NCI-H82 treated with DMSO at 0.1 percent for 48 hours (cell line): Measurements from ENCODE around the gene ZNF331.
"Not testable (repeated sequence)": the region's sequence is repeated elsewhere in the genome, so short reads cannot be mapped to it uniquely, and the experiment has no call there.

ENCODE experiments used
- DNase-seq: peaks from one replicate; lab custom pipeline; 2025; ENCODE audit not compliant: unreplicated experiment; lab: John Stamatoyannopoulos, UW

ZNF331 gene

DNA sequence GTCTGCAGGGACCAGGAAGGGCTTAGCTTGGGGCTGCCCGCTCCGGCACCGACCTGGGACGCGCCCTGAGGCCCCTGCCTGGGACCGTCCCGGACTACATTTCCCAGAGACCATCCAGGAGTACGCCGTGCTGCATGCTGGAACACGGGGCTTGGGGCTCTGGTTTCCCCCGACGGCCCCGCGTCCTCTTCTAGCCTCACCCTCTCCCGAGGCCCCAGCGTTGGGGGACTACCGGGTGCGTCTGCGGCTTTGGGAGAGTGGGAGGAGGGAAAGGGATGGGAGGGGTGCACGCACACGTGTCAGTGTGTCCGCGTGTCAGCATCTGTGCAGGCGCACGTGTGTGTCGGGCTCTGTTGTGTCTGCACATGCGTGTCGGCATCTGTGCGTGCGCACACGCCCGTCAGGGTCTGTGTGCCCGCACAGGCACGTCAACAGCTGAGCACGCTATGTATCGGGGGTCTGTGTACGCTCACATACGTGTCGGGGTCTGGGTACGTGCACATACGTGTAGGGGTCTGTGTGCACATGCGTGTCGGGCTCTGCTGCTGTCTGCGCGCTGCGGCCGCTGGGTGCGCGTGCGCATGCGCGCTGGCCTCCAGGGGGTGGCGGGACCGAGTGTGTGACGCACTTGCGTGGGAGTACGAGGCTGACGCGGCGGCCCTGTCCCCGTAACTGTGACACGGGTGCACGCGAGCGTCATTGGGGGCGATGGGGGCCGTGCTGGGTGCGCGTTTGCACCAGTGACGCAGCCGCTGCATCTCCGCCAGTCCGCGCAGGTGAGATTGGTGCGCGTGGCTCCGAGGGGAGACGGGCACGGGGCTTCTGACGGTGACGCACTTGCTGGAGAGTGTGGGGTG, at the start of gene ZNF331:
Gene ZNF331, plus strand, starts transcription at position 625 of the 857 bp plus-strand sequence. CDS start 31,232 bp downstream, outside the sequence.
- DNase-seq, result peak; percentile 37

DNA sequence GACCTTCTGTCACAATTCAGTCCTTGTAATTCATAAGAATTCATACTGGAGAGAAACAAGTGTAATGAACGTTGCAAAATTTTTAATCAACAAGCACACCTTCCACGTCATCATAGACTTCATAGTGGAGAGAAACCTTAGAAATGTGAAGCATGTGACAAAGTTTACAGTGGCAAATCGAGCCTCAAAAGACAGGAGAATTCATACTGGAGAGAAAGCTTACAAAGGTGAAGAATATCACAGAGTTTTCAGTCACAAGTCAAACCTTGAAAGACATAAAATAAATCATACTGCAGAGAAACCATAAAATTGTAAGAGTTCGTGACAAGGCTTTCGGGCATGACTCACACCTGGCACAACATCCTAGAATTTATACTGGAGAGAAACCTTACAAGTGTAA, 45.8 kb upstream of the ZNF331 start:
- no peak for DNase-seq

DNA sequence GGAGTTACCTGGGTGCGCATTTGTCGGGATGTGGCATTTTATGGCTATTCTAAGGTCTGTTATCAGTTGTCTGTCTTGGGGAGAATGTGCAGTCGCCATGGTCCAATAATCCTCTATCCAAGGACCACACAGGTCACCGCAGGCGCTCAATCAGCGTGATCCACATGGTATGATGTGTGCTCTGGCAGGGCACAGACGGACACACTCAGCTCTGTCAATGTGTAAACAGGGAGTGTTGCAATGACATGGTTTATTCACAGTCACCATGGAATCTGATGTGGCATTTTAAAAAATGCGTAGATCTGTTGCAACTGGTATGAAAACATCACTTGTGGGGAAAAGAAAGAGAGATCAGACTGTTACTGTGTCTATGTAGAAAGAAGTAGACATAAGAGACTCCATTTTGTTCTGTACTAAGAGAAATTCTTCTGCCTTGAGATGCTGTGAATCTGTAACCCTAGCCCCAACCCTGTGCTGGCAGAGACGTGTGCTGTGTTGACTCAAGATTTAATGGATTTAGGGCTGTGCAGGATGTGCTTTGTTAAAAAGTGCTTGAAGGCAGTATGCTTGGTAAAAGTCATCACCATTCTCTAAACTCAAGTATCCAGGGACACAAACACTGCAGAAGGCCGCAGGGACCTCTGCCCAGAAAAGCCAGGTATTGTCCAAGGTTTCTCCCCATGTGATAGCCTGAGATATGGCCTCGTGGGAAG, 40.5 kb upstream of the ZNF331 start:
- not testable (repeated sequence) for DNase-seq

DNA sequence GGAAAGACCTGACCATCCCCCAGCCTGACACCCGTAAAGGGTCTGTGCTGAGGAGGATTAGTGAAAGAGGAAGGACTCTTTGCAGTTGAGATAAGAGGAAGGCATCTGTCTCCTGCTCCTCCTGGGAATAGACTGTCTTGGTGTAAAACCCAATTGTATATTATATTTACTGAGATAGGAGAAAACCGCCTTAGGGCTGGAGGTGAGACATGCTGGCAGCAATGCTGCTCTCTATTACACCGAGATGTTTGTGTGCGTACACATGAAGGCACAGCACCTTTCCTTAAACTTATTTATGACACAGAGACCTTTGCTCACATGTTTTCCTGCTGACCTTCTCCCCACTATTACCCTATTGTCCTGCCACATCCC, 39.9 kb upstream of the ZNF331 start:
- not testable (repeated sequence) for DNase-seq

DNA sequence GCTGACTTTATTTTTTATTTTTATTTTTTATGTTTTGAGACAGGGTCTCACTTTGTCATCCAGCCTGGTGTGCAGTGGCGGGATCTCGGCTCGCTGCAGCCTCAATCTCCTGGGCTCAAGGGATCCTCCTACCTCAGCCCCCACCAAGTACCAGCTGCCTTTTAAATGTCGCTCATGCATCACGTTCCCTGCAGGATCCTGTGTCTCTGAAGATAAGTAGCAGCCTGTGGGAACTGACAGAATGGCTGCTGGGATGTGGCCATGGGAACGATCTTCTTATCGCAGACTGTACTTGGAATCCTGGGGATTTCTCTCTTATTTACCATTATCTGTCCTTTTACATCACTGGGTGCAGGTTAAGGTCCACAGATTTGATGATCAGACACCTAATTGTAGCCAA, 34.8 kb upstream of the ZNF331 start:
- DNase-seq, result not testable (repeated sequence)

DNA sequence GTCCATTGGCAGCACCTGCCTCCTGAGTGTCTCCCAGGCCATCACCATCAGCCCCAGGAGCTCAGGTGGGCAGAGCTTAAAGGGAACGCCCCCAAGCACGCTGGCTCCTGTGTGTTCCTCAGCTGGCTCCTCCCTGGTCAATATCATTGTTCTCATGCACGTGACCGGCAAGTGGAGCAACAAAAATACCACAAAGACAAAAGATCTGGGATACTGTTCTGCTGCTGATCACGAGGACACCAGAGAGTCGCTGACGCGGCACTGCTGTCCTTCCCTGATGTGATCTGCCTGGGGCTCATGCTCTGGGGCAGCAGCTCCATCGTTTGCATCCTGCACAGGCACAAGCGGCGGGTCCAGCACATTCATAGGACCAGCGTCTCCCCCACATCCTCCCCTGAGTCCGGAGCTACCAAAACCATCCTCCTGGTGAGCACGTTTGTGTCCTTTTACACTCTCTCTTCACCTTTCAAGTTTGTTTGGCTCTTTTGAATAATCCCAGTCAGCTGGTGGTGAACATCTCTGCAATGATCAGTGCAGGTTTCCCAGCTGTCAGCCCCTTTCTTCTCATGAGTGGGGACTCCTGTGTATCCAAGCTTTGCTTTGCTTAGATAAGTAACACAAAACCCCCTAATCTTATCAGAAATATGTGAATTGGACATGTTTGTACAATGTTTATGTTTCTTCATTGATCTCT, 34.1 kb upstream of the ZNF331 start:
- DNase-seq, result not testable (repeated sequence)

DNA sequence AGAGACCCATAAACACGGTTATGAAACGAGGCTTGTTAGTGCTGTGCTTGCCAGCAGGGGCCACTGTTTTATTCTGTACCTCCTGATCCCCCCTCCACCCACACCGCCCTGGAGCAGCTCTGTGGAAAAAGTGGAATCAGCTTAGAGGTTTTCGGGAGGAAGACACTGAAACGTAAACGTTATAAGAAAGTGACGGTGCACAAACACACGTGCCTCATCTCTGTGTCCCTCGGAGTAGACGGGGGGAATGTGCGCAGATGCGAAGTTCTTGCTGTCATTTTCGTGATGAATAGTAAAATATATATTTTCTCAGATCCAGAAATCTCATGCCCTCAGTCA, 33.6 kb upstream of the ZNF331 start:
- not testable (repeated sequence) for DNase-seq

DNA sequence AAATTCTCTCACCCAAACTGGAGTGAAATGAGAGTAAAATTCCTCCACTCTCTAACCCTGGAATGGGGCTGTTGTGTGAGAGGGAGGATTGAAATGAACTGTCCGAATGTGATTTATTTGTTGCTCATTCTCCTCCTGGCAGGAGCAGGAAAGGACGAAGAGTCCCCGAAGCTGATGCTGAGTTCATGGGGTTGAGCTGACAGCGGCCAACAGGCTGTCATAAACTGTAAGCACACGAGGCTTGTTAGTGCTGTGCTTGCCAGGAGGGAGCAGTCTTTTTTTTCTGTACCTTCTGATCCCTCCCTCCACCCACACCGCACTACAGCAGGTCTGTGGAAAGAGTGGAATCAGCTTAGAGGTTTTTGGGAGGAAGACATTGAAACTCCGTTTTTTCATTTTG, 33.1 kb upstream of the ZNF331 start:
- no peak for DNase-seq

DNA sequence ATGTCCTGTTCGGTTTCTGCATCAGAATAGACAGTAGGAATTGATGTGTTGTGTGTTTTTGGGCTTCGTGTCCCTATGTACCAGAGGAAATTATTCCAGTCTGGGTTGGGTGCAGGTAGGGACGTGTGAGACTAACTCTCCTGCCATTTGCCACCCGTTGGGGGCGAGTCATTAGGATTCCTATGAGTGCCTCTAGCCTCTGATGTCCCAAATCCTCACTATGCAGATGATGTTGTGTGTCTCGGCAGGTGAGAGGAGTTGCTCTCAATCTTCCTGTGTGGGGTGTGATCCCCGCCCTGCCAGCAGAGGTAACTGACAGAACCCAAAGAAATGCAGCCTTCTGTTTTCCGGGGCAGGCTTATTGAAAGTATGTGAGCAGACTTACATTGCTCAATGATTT, 31.2 kb upstream of the ZNF331 start:
- no peak for DNase-seq

DNA sequence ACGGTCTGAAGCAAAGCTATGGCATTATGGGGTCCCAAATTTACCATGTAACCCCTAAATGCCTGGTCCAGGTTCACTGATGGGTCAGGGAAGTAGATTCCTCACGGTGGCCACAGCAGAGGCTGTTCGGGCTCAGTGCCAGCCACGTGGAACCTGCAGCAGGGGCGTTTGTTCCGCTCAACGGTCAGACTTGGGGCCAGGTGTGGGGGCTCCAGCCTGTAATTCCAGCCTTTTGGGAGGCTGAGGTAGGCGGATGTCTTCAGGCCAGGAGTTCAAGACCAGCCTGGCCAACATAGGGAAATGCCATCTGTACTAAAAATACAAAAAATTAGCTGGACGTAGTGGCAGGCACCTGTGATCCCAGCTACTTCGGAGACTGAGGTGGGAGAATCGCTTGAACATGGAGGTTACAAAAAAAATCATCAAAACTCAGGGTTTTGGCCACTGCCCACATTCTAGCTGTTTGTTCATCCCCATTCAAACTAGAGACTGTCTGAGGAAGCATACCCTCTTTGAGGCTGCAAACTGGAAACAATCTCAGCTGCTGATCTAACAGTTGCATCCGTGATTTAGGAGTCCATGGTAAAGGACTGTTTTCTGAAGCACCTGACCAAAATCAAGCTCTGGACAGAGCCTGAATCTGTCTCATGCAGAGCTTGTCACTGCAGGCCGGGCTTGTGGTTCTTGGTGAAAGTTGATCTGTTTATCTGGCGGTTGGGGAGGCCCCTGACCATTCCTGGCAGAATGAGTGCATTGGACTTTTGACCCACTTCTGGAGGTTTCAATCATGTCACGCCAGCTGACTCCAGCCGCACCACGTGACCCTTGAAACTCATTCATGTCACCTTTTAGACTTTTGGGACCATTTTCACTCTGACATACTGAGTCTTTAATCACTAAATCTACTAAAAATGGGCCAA, 30.2 kb upstream of the ZNF331 start:
- DNase-seq, result no peak

DNA sequence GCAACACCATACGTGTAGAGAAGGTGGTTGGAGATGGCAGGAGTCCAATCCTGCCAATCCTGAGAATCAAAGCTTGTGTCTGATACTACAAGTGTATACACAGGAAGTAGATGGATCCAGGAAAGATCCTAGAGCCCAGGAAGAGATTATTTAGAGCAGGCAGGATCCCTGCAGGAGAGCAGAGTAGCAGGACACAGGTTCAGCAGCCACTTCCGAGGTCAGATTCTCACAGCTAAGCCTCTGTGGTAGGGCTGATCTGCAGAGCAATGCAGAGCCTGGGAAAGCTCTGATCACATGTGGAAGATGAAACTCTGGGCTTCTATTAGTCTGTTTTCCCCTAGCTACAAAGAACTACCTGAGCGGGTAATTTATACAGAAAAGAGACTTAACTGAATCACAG, 28.5 kb upstream of the ZNF331 start:
- DNase-seq, result no peak

DNA sequence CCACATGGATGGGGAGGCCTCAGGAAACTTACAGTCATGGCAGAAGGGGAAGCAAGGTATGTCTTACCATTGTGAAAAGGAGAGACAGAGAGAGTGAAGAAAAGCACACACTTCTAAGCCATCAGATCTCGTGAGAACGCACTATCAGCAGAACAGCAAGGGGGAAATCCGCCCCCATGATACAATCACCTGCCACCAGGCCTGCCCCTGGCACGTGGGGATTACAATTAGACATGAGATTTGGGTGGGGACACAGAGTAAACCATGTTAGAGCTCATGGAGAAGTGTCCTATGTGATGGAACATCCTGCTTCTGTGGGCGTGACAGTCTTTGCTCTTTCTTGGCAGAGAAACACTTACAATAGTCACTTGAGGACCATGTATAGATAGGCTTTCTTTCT, 28.1 kb upstream of the ZNF331 start:
- DNase-seq, result no peak

DNA sequence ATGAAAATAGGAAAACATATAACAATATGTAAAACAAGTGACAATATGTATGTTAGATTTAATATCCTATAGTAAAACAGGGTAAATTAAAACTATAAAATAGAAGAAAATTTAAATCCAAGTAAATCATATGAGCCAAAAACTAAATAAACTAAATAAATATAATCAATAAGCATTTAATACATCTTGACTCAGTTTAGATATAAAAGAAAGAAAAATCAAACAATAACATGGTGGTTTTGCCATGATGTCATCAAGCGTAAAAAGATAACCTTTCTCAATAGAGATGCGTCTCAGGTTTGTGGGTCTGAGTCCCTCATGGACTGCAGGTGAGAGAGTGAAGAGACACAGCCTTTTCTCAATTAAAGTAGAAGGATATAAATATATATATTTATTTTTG, 26.6 kb upstream of the ZNF331 start:
- no peak for DNase-seq

DNA sequence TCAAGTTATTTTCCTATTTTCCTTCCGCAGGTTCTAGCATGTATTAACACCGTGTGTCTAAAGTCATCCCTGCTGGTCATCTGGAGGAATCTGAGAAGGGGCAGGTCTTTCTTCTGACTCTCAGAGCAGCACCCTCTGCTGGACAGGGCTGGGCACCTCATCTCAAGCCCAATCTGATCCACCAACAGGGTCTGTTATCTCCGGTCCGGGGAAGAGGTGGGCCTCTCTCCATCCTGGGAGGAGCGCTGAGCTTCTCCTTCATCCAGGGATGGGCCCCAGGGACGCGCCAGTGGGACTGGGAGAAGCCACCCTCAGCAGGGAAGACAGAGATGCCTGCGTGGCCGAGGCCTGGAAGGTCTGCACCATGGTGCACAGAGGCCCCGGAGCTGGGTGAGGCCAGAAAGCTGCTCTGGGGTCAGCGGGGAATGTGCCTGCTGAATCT, 26.0 kb upstream of the ZNF331 start:
- peak; percentile 6 for DNase-seq

DNA sequence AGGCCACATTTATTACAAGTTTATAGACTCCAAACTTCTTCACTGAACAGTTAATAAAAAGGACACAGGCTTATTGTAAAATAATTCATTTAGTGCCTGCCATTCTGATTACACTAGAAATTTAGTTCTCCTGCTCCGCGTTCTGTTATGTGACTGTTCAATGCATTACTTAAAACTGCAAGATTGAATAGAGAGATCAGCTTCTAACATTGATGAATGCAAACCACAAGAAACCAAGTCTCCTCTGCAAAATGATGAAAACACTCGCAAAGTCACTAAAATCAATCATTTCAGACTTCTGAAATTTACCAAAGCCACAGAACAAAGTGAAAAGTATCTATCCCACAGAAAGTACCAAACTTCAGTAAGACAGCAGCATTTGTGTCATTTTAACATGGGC, 22.9 kb upstream of the ZNF331 start:
- not testable (repeated sequence) for DNase-seq

DNA sequence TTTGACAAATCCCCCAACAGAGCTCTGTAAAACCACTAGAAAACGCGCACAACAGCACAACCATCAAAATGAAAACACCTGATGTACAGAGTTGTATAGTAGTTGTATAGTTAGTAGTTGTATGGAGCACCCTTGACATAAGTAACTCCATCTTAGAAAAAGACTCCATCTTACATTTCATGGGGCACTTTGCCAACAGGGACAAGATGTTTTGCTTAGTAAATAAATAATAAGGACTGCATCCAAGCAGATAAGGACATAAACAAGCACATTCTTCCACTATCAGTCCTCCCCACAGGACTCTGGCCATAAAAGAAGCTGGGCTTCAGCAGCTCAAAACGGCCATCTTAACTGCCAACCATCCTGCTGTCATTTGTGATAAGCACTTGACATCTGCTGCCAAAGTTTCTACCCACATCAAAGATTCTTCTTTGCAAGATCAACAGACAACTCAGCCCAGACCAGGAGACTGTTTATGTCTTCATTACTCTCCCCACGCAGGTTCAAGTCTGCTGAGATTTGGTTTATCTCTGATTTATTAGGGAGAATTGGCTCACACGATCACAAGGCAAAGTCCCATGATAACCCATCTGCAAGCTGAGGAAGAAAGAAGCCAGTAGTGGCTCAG, 20.7 kb upstream of the ZNF331 start:
- no peak for DNase-seq

DNA sequence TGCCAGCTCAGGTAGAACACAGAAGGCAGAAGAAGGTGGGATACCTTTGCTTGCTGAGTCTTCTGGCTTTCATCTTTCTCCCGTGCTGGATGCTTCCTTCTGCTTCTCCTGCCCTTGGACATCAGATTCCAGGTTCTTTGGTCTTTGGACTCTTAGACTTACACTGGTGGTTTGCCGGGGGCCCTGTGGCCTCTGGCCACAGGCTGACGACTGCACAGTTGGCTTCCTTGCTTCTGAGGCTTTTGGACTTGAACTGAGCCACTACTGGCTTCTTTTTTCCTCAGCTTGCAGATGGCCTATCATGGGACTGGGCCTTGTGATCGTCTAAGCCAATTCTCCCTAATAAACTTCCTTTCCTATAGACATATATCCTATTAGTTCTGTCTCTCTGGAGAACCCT, 19.8 kb upstream of the ZNF331 start:
- DNase-seq, result no peak

DNA sequence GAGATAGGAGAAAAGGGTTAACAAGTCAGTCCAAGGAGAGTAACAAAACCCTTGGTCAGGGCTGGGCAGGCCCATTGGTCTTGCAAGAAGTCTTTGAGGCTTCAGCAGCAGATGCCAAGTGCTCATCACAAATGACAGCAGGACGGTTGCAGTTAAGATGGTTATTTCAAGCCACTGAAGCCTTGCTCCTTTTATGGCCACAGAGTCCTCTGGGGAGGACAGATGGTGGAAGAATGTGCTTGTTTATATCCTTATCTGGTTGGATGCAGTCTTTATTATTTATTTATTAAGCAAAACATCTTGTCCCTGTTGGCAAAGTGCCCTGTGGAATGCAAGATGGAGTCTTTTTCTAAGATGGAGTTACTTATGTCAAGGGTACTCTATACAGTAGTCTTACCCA, 19.2 kb upstream of the ZNF331 start:
- DNase-seq, result no peak

DNA sequence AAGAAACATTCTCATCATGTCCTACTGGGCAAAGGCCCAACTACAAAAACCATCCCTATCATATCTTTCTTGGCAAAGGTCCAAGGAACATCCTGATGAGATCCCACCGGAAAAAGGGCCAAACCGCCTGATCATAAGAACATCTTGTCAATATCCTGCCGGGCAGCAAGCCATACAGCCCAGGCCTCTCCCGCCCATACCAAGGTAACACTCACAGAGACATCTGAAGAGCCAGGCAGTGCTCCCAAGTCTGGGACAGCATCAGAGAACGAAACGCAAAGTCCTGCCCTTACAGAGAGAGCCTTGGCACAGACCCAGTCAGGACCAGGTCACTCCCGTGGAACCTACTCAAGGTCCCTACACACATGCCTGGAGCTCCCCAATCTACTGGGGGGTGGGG, 18.5 kb upstream of the ZNF331 start:
- no peak for DNase-seq

DNA sequence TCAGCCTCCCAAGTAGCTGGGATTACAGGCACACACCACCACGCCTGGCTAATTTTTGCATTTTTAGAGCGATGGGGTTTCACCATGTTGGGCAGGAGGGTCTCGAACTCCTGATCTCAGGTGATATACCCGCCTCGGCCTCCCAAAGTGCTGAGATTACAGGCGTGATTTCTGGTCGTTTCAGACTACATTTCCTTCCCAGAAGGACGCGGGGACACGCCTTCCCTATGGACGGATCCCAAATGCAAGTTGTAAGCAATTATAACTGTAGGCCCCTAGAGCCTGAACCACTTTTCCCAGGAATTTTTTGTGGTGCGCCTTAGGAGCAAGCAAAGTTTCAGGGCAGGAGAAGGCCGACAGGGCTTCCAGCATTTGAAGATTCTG, 17.8 kb upstream of the ZNF331 start:
- DNase-seq, result no peak
